Body of pancreas (tissue), 4 donors: ENCODE data around the gene IQCF2.

ENCODE experiments used
- CTCF ChIP-seq, 7 experiments: fragments of 450-650 bp in 4 of 7; fragments of 200-600 bp in 3 of 7; sonication (generic) in 3 of 7; IDR thresholded peaks; one replicate each; pipeline ENCODE4 v1.5.1; 2016 to 2019; ENCODE audit warnings: antibody characterized with exemption in 7 of 7
- POLR2A ChIP-seq, 3 donors: fragments of 450-650 bp; IDR thresholded peaks; one replicate each; pipeline ENCODE4 v1.6.1; 2016; ENCODE audit warnings: antibody characterized with exemption in 3 of 3, mild to moderate bottlenecking in 2 of 3

GRCh38 chr3:51873876-51874275 is 12.5 kb downstream of the IQCF2 start:
- TF ChIP-seq CTCF (IDR thresholded peaks at IDR 0.05): no peak
- TF ChIP-seq POLR2A (IDR thresholded peaks at IDR 0.05): no peak
